AML-193 (cell line): ENCODE results near the gene PNPO.

Experiments used
- DNase-seq, 2 experiments: peaks; one replicate each; lab custom pipeline; 2025; lab: John Stamatoyannopoulos, UW

Gene PNPO

GRCh38 chr17:47941246-47942095, at the start of gene PNPO:
Gene PNPO (plus strand): TSS chr17:47941571. CDS start chr17:47941676, 105 bp downstream.
- peak; percentile 99 to 100 for DNase-seq

- DNase-seq: no peak
These were observed 46.6 kb upstream of the PNPO start for GRCh38 chr17:47894498-47895346.

- DNase-seq: peak; percentile 32 to 34
These were observed 46.0 kb upstream of the PNPO start for GRCh38 chr17:47895347-47895855.

DNA sequence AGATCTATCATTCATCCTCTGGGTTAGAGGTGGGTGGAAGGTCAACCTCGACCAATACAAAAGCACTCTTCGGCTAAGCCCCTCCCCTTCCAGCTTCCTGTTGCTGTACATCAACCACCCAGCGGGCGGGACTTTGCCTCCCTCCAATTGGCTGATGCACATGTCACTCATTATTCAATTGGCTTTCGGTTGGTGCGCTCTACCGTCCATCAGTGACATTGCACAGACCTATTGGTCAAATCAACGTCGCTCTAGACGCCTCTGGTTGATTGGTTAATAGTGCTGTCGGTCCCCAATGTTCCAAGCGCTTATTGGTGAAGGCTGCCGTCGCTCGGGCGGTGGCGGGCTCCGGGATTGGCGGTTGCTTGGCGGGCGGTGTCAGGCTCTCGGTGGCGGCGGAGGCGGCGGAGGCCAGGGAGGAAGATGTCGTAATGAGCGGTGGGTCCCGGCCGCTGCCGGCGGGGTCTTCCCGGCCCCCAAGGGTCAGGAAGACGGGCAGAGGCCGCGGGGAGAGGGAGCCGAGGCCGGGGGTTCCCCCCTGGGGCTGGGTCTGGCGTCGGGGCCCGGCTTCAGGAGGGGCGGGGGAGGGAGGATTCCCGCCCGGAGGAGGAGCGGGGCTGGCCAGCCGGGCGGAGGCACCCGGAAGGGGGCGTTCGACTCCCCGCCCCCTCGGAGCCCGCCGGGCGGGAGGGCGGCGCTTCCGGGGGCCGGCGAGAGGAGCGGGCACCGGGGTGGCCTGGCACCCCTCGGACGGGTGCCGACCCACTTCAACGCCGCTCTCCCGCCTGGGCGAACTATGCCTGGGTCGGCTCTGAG, 45.3 kb upstream of the PNPO start, which contains the start of gene SP2:
SP2 (plus strand) TSS at position 381 of the 816 bp plus-strand sequence; CDS start at position 432, 51 bp downstream.
- DNase-seq: peak; percentile 100

- DNase-seq: peak in 1 of 2 experiments; percentile 29
These were observed 44.5 kb upstream of the PNPO start for GRCh38 chr17:47896672-47897490.

- DNase-seq: no peak
These were observed 43.8 kb upstream of the PNPO start for GRCh38 chr17:47897561-47897960.

- peak; percentile 92 to 93 for DNase-seq
These were observed 43.1 kb upstream of the PNPO start for GRCh38 chr17:47898241-47898640.

GRCh38 chr17:47899643-47900042, 41.7 kb upstream of the PNPO start:
- DNase-seq: no peak

DNA sequence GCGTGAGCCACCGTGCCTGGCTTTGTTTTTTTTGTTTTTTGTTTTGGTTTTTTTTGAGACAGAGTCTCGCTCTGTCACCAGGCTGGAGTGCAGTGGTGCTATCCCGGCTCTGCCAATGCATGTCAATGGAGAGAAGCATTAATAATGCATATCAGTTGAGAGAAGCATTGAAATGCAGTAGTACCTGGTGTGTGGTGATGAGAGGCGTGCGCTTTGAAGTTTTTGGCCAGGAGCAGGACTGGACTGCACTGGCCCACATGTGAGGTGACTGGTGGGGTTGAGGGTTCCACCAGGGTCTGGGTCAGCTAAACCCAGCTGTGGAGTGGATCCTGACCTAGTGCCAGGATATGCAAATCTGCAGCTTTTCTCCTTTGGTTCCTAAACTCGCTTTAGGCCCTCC, 39.9 kb upstream of the PNPO start:
- no peak for DNase-seq

DNA sequence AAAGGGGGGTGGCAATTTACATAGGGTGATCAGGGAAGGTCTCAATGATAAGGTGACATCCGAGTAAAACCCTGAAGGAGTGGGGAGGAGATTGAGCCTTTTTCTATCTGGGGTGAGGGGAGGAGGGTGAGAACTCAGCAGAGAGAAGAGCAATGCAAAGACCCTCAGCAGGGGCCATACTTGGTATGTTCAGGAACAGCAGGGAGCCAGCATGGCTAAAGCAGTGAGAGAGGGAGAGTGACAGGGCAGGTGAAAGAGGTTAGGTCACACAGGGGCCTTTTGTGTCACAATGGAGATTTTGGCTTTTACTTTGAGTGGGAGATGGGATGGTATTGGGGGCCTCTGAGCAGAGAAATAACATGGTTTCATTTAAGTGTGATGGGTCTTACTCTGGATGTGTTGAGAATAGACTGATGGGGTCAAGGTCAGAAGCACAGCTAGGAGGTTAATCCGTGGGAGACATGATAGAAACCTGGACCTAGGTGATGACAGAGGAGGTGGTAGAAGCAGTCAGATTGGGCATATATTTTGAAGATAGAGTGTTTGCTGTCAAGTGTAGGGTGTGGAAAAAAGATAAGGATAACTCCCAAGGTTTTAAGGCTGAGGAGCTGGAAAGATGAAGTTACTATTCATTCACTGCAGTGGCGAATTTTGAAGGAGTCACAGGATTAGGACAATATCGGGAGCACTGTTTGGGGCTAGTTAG, 39.2 kb upstream of the PNPO start:
- DNase-seq: no peak

DNA sequence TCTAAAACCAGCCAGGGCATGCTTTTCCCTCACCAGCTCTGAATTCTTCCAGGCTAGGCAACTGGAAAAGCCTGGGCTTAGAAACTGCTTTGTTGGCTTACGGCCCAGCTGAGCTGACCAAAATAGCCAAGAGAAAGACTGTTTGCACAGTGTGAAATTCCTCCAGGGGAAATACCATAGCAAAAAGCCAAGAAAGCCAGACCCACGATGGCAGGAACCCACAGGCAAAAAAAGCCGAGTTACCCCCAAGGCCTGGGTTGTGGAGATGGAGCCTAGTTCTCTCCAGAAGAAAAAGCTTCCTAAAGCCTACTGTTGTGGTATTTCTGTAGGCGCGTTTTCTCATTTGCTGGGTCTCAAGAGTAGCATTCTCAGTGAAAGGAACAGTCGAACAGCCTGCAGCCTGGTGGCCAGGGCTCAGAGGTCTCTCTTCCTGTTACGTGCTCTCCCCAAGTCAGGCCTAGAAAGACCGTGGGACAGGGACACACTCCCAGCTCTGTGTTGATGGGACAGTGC, 36.1 kb upstream of the PNPO start:
- no peak for DNase-seq

DNA sequence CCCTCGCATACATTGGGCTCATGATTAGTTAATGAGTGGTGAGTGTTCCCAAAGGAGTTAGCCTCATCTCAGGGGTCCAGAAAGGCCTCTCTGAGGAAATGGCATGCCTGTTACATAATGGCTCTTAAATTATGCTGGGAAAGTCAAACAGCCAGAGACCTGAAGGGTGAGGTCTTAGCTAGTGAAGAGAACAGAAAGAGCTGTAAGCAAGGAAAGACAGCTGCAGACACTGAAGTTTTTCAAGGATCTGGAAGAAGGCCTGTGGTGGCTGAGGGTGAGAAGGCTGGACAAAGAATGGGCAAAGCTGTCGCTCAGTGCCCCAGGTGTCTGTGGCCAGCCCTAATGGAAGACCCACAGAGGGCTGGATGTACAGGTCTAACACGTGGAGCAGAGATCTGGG, 34.9 kb upstream of the PNPO start:
- DNase-seq: no peak

DNA sequence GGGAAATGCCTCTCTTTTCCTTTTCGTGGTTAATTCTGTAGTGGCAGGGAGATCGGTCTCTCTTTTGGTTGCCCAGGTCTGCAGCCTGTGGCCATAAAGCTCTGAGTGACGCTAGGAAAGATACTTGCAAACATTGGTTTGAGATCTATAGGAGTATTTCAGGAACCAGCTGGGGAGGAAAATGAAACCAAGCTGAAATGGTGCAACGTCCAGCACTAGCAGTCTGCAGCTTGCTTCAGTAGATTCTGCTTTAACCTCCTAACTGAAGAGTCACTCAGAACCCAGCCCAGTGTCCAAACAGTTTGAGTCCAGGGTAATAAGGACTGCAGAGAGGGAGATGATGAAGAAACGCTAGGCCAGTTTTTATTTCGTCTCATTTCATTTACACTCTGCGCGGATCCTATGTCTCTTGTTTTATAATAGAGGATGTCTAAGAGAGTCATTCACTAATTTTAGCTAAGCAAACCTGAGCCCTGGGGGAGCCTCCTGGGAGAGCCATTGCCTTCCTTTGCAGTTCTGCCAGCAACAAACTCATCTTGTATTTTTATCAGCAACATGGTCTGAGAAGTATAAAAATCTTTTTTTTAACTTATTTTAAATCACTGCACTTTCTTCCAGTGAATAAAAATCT, 33.3 kb upstream of the PNPO start:
- peak; percentile 73 to 82 for DNase-seq

DNA sequence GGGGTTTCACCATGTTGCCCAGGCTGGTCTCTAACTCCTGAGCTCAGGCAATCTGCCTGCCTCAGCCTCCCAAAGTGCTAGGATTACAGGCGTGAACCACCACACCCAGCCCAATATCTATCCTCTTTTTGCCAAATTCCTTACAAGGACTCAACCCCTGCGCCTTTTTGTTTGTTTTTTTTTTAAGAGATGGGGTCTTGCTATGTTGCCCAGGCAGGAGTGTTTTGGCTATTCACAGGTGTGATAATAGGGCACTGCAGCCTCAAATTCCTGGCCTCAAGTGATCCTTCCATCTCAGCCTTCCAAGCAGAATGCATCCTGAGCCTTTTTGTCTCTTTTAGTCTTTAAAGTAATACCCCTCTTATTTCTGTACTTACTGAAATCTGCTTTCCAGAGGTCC, 28.3 kb upstream of the PNPO start:
- DNase-seq: no peak

DNA sequence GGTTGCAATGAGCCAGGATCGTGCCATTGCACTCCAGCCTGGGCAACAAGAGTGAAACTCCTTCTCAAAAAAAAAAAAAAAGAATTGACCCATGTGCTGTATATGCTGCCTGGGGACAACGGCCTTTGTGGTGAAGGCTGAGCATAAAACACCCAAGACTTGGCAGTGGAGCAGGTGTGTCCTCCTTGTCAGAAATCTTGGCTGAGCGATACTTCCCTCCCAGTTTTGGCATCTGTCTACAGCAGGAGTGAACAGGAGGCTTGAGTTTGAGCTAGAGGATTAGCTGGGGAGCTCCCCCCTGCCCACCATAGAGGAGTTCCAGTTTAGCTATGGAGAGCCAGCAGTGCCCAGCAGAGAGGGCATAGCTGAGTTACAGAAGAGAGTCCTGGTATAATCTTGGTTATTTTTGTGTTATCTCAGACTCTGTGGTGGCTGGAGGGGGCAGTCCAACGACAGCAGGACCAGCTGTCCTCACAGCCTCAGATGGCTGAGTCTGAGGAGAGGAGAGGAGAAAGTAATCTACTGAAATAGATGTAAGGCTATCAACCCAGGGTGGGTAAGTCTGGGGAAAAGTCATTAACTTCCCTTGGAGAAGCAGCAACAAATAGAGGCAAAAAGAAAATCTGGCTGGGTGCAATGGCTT, 26.9 kb upstream of the PNPO start:
- DNase-seq: no peak

DNA sequence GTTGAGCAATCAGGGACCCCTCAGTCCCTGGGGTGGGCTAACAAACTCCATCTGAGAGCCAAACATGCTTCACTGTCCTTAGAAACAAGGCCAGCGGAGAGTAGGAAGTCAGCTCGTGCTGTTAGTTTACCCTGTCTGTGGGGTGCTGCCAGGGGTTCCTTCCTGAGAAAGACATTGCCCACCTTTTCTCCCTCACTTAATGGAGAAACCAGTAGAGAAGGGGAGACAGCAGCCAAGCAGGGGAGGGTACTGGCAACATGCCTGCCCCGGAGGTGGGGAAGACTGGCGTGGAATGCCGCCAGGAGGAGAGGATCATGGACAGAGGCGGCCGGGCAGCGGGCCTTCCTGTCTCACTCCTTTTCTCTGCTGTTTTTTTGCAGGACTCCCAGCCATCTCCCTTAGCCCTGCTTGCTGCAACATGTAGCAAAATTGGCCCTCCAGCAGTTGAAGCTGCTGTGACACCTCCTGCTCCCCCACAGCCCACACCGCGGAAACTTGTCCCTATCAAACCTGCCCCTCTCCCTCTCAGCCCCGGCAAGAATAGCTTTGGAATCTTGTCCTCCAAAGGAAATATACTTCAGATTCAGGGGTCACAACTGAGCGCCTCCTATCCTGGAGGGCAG, 25.5 kb upstream of the PNPO start:
- no peak for DNase-seq

DNA sequence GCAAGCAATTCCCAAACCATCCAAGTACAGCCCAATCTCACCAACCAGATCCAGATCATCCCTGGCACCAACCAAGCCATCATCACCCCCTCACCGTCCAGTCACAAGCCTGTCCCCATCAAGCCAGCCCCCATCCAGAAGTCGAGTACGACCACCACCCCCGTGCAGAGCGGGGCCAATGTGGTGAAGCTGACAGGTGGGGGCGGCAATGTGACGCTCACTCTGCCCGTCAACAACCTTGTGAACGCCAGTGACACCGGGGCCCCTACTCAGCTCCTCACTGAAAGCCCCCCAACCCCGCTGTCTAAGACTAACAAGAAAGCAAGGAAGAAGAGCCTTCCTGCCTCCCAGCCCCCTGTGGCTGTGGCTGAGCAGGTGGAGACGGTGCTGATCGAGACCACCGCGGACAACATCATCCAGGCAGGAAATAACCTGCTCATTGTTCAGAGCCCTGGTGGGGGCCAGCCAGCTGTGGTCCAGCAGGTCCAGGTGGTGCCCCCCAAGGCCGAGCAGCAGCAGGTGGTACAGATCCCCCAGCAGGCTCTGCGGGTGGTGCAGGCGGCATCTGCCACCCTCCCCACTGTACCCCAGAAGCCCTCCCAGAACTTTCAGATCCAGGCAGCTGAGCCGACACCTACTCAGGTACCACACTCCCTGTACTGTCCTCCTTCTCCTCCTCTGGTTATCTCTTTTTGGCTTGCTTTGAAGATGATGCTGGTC, 24.7 kb upstream of the PNPO start:
- DNase-seq: no peak

DNA sequence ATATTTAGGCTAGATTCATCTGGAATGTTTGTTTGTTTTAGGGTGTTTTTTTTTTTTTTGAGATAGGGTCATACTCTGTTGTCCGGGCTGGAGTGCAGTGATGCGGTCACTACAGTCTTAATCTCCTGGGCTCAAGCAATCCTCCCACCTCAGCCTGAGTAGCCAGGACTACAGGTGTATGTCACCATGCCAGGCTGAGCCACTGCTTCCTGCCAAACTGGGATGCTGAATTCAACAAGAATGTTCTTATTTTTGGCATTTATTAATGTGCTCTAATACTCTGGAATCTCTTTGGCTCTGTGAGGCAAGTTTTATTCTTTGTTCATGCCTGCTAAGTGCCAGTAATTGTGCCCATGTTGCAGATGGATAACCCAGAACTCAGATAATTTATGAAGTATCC, 23.8 kb upstream of the PNPO start:
- DNase-seq: no peak
